Uterus (tissue), 2 donors: Measurements from ENCODE around the gene MMADHC.

Experiments
- POLR2A ChIP-seq, 2 donors: fragments of 450-650 bp; IDR thresholded peaks; one replicate each; pipeline ENCODE4 v1.6.1; 2016; ENCODE audit warnings: antibody characterized with exemption in 2 of 2, mild to moderate bottlenecking in 1 of 2, moderate library complexity in 1 of 2
- TF ChIP-seq, protein P1 (sequence below), 4 experiments: fragments of 200-600 bp in 2 of 4; fragments of 450-650 bp in 2 of 4; sonication (generic) in 2 of 4; IDR thresholded peaks; one replicate each; pipeline ENCODE4 v1.5.1; 2016 to 2019; ENCODE audit warnings: antibody characterized with exemption in 4 of 4, mild to moderate bottlenecking in 2 of 4, moderate library complexity in 1 of 4

DNA sequence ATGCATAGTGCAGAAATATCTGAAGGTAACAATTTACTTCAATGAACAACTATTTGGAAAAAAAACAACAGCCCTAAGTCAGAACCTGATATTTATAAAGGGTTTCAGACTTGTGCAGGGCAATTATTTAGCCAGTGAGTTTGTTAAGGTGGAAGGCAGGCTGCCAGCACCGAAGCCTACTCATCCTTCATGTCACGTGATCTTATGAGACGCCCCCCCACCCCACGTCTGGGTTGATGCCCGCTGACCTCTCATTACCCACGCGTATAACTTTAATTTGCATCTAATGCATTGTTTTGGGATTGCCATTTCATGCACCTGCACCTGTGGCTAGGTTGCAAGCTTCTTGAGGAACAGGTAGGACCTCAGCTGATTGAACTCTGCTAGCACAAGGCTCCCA lies 52.9 kb downstream of the MMADHC start:
- TF ChIP-seq, protein P1, sequence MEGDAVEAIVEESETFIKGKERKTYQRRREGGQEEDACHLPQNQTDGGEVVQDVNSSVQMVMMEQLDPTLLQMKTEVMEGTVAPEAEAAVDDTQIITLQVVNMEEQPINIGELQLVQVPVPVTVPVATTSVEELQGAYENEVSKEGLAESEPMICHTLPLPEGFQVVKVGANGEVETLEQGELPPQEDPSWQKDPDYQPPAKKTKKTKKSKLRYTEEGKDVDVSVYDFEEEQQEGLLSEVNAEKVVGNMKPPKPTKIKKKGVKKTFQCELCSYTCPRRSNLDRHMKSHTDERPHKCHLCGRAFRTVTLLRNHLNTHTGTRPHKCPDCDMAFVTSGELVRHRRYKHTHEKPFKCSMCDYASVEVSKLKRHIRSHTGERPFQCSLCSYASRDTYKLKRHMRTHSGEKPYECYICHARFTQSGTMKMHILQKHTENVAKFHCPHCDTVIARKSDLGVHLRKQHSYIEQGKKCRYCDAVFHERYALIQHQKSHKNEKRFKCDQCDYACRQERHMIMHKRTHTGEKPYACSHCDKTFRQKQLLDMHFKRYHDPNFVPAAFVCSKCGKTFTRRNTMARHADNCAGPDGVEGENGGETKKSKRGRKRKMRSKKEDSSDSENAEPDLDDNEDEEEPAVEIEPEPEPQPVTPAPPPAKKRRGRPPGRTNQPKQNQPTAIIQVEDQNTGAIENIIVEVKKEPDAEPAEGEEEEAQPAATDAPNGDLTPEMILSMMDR (IDR thresholded peaks at IDR 0.05) = no peak
- TF ChIP-seq POLR2A (IDR thresholded peaks at IDR 0.05) = no peak
